NCI-H1092 treated with DMSO at 0.1 percent for 48 hours (cell line): ENCODE data around the gene CCT5.
"Not testable (repeated sequence)": the region's sequence is repeated elsewhere in the genome, so short reads cannot be mapped to it uniquely, and the experiment has no call there.

Experiments used
- DNase-seq: peaks from one replicate; lab custom pipeline; 2025; lab: John Stamatoyannopoulos, UW

The CCT5 gene

GRCh38 chr5:10277773-10278630, 27.9 kb downstream of the CCT5 start:
- no peak for DNase-seq

GRCh38 chr5:10278658-10279279, 28.7 kb downstream of the CCT5 start:
- DNase-seq, result no peak

GRCh38 chr5:10279328-10279727, 29.2 kb downstream of the CCT5 start:
- no peak for DNase-seq

GRCh38 chr5:10279925-10280720, 30.0 kb downstream of the CCT5 start:
- no peak for DNase-seq

- DNase-seq, result peak; percentile 89
Measured at GRCh38 chr5:10283927-10284635, 34.0 kb downstream of the CCT5 start.

- DNase-seq, result not testable (repeated sequence)
Measured at GRCh38 chr5:10285362-10285761, 35.3 kb downstream of the CCT5 start.

GRCh38 chr5:10286162-10286861, 36.2 kb downstream of the CCT5 start:
- no peak for DNase-seq

GRCh38 chr5:10286862-10287227, 36.8 kb downstream of the CCT5 start:
- DNase-seq, result no peak

- DNase-seq, result peak; percentile 96
Measured at GRCh38 chr5:10288592-10289219, 38.6 kb downstream of the CCT5 start.

GRCh38 chr5:10289353-10289752, 39.3 kb downstream of the CCT5 start:
- peak; percentile 80 for DNase-seq

- no peak for DNase-seq
Measured at GRCh38 chr5:10289991-10290390, 39.9 kb downstream of the CCT5 start.

GRCh38 chr5:10290438-10290837, 40.4 kb downstream of the CCT5 start:
- DNase-seq, result peak; percentile 9

- DNase-seq, result no peak
Measured at GRCh38 chr5:10291692-10292339, 41.7 kb downstream of the CCT5 start.

GRCh38 chr5:10293907-10294662, 44.0 kb downstream of the CCT5 start:
- no peak for DNase-seq

- DNase-seq, result no peak
Measured at GRCh38 chr5:10295619-10296326, 45.7 kb downstream of the CCT5 start.

GRCh38 chr5:10297646-10298204, 47.6 kb downstream of the CCT5 start:
- peak; percentile 39 for DNase-seq

GRCh38 chr5:10300246-10300645, 50.2 kb downstream of the CCT5 start:
- DNase-seq, result no peak

GRCh38 chr5:10301266-10301665, 51.2 kb downstream of the CCT5 start:
- DNase-seq, result peak; percentile 53
